IMR-90 (cell line): ENCODE results near the gene PGGHG. TPM values are rescaled to one million over a fixed set of nuclear protein-coding genes. Genes with fewer than 3 reads are reported as not detected.

Experiments used
- ATAC-seq: fragments of 200-7000 bp; cut with Tn5 transposase; 2 replicates; pipeline ENCODE4 v1.9.1; 2020; ENCODE audit warnings: low read depth, mild to moderate bottlenecking, moderate library complexity
- BruUV-seq: library from RNA; stranded (reverse); fragments of 400-500 nt; replicated peaks from 2 replicates; lab custom pipeline; 2021; lab: Mats Ljungman, UMichigan
- CTCF ChIA-PET: fragments of 300-600 bp; formaldehyde crosslinking; extraction: SDS; loops from one replicate; lab custom pipeline; 2021; ENCODE audit warnings: antibody characterized with exemption; lab: Yijun Ruan, JAX
- POLR2A ChIA-PET: fragments of 300-600 bp; sonication (Branson Sonifier 250); formaldehyde crosslinking; loops from one replicate; lab custom pipeline; 2022; ENCODE audit warnings: antibody characterized with exemption; ENCODE audit not compliant: unreplicated experiment; lab: Charles Lee
- DNase-seq: peaks from one replicate; pipeline ENCODE4 v3.0.0; 2013
- H2AFZ ChIP-seq: replicated peaks from 2 replicates; pipeline ENCODE3; 2013; ENCODE audit warnings: low read length, mild to moderate bottlenecking; ENCODE audit not compliant: poor library complexity
- H2AK5ac ChIP-seq: 2 replicates; pipeline ENCODE4 v1.6.1; 2013; ENCODE audit warnings: low read depth, low read length, inconsistent platforms
- H2AK9ac ChIP-seq: replicated peaks from 2 replicates; pipeline ENCODE3; 2013; ENCODE audit warnings: mild to moderate bottlenecking, low read depth, low read length, moderate library complexity; ENCODE audit not compliant: poor library complexity
- H2BK120ac ChIP-seq: 2 replicates; pipeline ENCODE4 v1.6.1; 2013; ENCODE audit warnings: low read depth, low read length, inconsistent platforms
- H2BK15ac ChIP-seq: 3 replicates; pipeline ENCODE4 v1.6.1; 2013; ENCODE audit warnings: low read depth, low read length, inconsistent platforms
- H2BK20ac ChIP-seq: 2 replicates; pipeline ENCODE4 v1.6.1; 2013; ENCODE audit warnings: low read depth, mild to moderate bottlenecking, inconsistent platforms, low read length, moderate library complexity
- H2BK5ac ChIP-seq: 2 replicates; pipeline ENCODE4 v1.6.1; 2013; ENCODE audit warnings: mild to moderate bottlenecking, low read depth, low read length, inconsistent platforms; ENCODE audit not compliant: poor library complexity, severe bottlenecking
- H3K14ac ChIP-seq: replicated peaks from 2 replicates; pipeline ENCODE4 v1.6.1; 2013; ENCODE audit warnings: low read depth, low read length, inconsistent platforms
- H3K18ac ChIP-seq: 2 replicates; pipeline ENCODE4 v1.6.1; 2013; ENCODE audit warnings: low read depth, low read length, control low read depth
- H3K23ac ChIP-seq: 2 replicates; pipeline ENCODE4 v1.6.1; 2013; ENCODE audit warnings: low read depth, low read length, inconsistent platforms
- H3K27ac ChIP-seq: 2 replicates; pipeline ENCODE4 v1.5.1; 2013; ENCODE audit warnings: mild to moderate bottlenecking, control low read depth, low read length; ENCODE audit not compliant: insufficient read depth
- H3K27me3 ChIP-seq: 2 replicates; pipeline ENCODE4 v1.6.1; 2013; ENCODE audit warnings: low read length; ENCODE audit not compliant: control insufficient read depth, insufficient read depth
- H3K36me3 ChIP-seq: 2 replicates; pipeline ENCODE4 v1.6.1; 2013; ENCODE audit warnings: low read length, mixed read lengths; ENCODE audit not compliant: control insufficient read depth, insufficient read depth
- H3K4ac ChIP-seq: 2 replicates; pipeline ENCODE4 v1.6.1; 2013; ENCODE audit warnings: low read depth, low read length, inconsistent platforms
- H3K4me1 ChIP-seq: 2 replicates; pipeline ENCODE4 v1.6.1; 2013; ENCODE audit warnings: low read length, mixed read lengths; ENCODE audit not compliant: control insufficient read depth, insufficient read depth
- H3K4me2 ChIP-seq: 2 replicates; pipeline ENCODE4 v1.6.1; 2013; ENCODE audit warnings: low read depth, mild to moderate bottlenecking, control low read depth, low read length, moderate library complexity
- H3K4me3 ChIP-seq: 2 replicates; pipeline ENCODE4 v1.5.1; 2013; ENCODE audit warnings: low read depth, mild to moderate bottlenecking, control low read depth, low read length, moderate library complexity; ENCODE audit not compliant: insufficient read depth
- H3K56ac ChIP-seq: 2 replicates; pipeline ENCODE4 v1.6.1; 2013; ENCODE audit warnings: low read length, inconsistent platforms; ENCODE audit not compliant: insufficient read depth; ENCODE audit errors: extremely low read depth
- H3K79me1 ChIP-seq, 2 experiments: 2 replicates each; pipeline ENCODE4 v1.6.1; 2013; ENCODE audit warnings: low read length in 2 of 2, inconsistent platforms in 1 of 2, low read depth in 1 of 2
- H3K9ac ChIP-seq: 2 replicates; pipeline ENCODE4 v1.6.1; 2013; ENCODE audit warnings: low read depth, low read length, control low read depth
- H3K9me1 ChIP-seq: 2 replicates; pipeline ENCODE4 v1.6.1; 2013; ENCODE audit warnings: low read length, inconsistent platforms; ENCODE audit not compliant: insufficient read depth
- H3K9me3 ChIP-seq: 2 replicates; pipeline ENCODE4 v1.6.1; 2013; ENCODE audit warnings: low read length; ENCODE audit not compliant: control insufficient read depth, insufficient read depth
- H4K20me1 ChIP-seq: 2 replicates; pipeline ENCODE4 v1.6.1; 2013; ENCODE audit warnings: low read length, inconsistent platforms; ENCODE audit not compliant: insufficient read depth
- H4K5ac ChIP-seq: 2 replicates; pipeline ENCODE4 v1.6.1; 2013; ENCODE audit warnings: mild to moderate bottlenecking, low read depth, low read length, control low read depth
- H4K8ac ChIP-seq, 2 experiments: 2 replicates each; pipeline ENCODE4 v1.6.1; 2013; ENCODE audit warnings: low read depth in 2 of 2, low read length in 2 of 2, control low read depth in 1 of 2, inconsistent platforms in 1 of 2
- H4K91ac ChIP-seq: 2 replicates; pipeline ENCODE4 v1.6.1; 2013; ENCODE audit warnings: low read depth, low read length, inconsistent platforms; ENCODE audit not compliant: insufficient read depth
- CEBPB ChIP-seq: IDR thresholded peaks from 2 replicates; pipeline ENCODE4 v1.6.1; 2012; ENCODE audit warnings: low read depth, low read length, improper control_type of control experiment
- CHD1 ChIP-seq: IDR thresholded peaks from 2 replicates; pipeline ENCODE4 v1.6.1; 2012; ENCODE audit warnings: low read depth, low read length, improper control_type of control experiment
- FOS ChIP-seq: fragments of 150-350 bp; IDR thresholded peaks from 2 replicates; pipeline ENCODE4 v1.6.1; 2016; ENCODE audit warnings: low read depth, low read length
- MAZ ChIP-seq: IDR thresholded peaks from 2 replicates; pipeline ENCODE4 v1.6.1; 2012; ENCODE audit warnings: low read depth, mild to moderate bottlenecking, low read length, improper control_type of control experiment, moderate library complexity, borderline replicate concordance
- POLR2A ChIP-seq: IDR thresholded peaks from 2 replicates; pipeline ENCODE4 v1.6.1; 2012; ENCODE audit warnings: mild to moderate bottlenecking, low read depth, low read length
- RCOR1 ChIP-seq: IDR thresholded peaks from 2 replicates; pipeline ENCODE4 v1.6.1; 2012; ENCODE audit warnings: mild to moderate bottlenecking, low read length, improper control_type of control experiment; ENCODE audit not compliant: insufficient replicate concordance
- RFX5 ChIP-seq: IDR thresholded peaks from 2 replicates; pipeline ENCODE4 v1.8.0; 2012; ENCODE audit warnings: low read depth, mild to moderate bottlenecking, low read length, moderate library complexity
- WGBS, 2 experiments: methylation state at CpG; one replicate each; pipeline versions ENCODE4 v1.1.5 to v1.1.7; 2013; ENCODE audit warnings: missing lambda C conversion rate in 2 of 2; ENCODE audit not compliant: insufficient read length in 1 of 2; ENCODE audit errors: extremely low coverage in 2 of 2; 5-methylcytosine and 5-hydroxymethylcytosine counted together
- dilution Hi-C: fragments of 300-500 bp; cut with HindIII; formaldehyde crosslinking; loops from one replicate; pipeline ENCODE4 v1.14.3; 2018; ENCODE audit warnings: low sequenced_read_pairs; ENCODE audit not compliant: unreplicated experiment
- in situ Hi-C: fragments of 300-500 bp; cut with MboI; formaldehyde crosslinking; loops from 3 replicates; pipeline ENCODE4 v1.14.3; 2019; ENCODE audit warnings: low sequenced_read_pairs, inconsistent platforms, mixed read lengths
- intact Hi-C: fragments of 100-400 bp; cut with micrococcal nuclease; formaldehyde crosslinking; loops from 2 replicates; pipeline ENCODE4 v1.10.0; 2022
- polyA plus RNA-seq, 3 experiments: library from polyadenylated mRNA; depleted of rRNA; stranded (reverse); fragments of >200 nt; gene quantifications; 2 replicates each; pipeline ENCODE4 v1.2.3, GENCODE V29; 2012; ENCODE audit warnings: low replicate concordance in 1 of 3
- total RNA-seq: library from RNA; depleted of rRNA; stranded (reverse); fragments of >200 nt; gene quantifications from 2 replicates; pipeline ENCODE4 v1.2.3, GENCODE V29; 2012
- TF ChIP-seq, protein P1 (sequence below): fragments of 150-350 bp; IDR thresholded peaks from 2 replicates; pipeline ENCODE4 v1.6.1; 2016; ENCODE audit warnings: low read depth, mild to moderate bottlenecking, low read length, moderate library complexity, borderline replicate concordance

The PGGHG gene
- total and polyA plus RNA-seq, 2 of the 4 experiments (the other 2 are of a cell fraction): 1.8 to 17.0 TPM

GRCh38 chr11:287821-288477 lies 977 bp upstream of the PGGHG start:
- intact Hi-C loops (no loop called here), in situ Hi-C loops (loop anchor here (10.0 kb wide), 1 partner anchor 63 kb away; no protein-coding TSS in a partner anchor), dilution Hi-C loops (no loop called here)
- Histone ChIP-seq H3K4me1 (peaks cover 4% of the 10 kb centered on the region; the same call in 1 of the 2 replicates), H3K4ac (no peak overlapping the region), H3K23ac (peak overlapping the region; percentile 75), H3K27me3 (peaks cover 23% of the 10 kb centered on the region), H4K5ac (no peak overlapping the region), H2BK120ac (no peak overlapping the region), H3K9me1 (no peaks in the 10 kb centered on the region), H2BK5ac (no peak overlapping the region), H3K79me1 (peaks cover 0 to 7% of the 10 kb centered on the region in 2 experiments; a peak in 3 of 4 replicates), H3K9ac (peak overlapping the region; percentile 5; the same call in 1 of the 2 replicates), H2AK9ac (no peak overlapping the region), H3K4me2 (peak overlapping the region; percentile 86), H3K18ac (no peak overlapping the region), H3K36me3 (peaks cover 6% of the 10 kb centered on the region; the same call in 1 of the 2 replicates), H4K8ac (no peak overlapping the region), H4K91ac (no peak overlapping the region), H3K27ac (no peak overlapping the region), H4K20me1 (no peaks in the 10 kb centered on the region), H2BK15ac (no peak overlapping the region), H3K14ac (peak overlapping the region; percentile 63; the same call in 1 of the 2 replicates), H2BK20ac (no peak overlapping the region), H3K9me3 (no peaks in the 10 kb centered on the region), H2AFZ (peak overlapping the region; percentile 92), H2AK5ac (no peak overlapping the region), H3K4me3 (peak overlapping the region; percentile 67), H3K56ac (no peak overlapping the region)
- CTCF ChIA-PET: no interaction called here
- whole genome bisulfite sequencing, 2 experiments: 15% methylated on average over 12 of the region's 41 CpGs; no CpG with 5 or more reads in 1 of the 2 experiments
- TF ChIP-seq MAZ (no peak), CEBPB (no peak), RFX5 (no peak), RCOR1 (no peak), FOS (no peak), POLR2A (no peak), CHD1 (no peak)
- TF ChIP-seq, protein P1, sequence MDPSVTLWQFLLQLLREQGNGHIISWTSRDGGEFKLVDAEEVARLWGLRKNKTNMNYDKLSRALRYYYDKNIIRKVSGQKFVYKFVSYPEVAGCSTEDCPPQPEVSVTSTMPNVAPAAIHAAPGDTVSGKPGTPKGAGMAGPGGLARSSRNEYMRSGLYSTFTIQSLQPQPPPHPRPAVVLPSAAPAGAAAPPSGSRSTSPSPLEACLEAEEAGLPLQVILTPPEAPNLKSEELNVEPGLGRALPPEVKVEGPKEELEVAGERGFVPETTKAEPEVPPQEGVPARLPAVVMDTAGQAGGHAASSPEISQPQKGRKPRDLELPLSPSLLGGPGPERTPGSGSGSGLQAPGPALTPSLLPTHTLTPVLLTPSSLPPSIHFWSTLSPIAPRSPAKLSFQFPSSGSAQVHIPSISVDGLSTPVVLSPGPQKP: no peak
- no TSS peak for BruUV-seq
- ATAC-seq (no peak; the same call in 1 of the 2 replicates), DNase-seq (no peak)
- POLR2A ChIA-PET: no interaction called here
